ENCODE measurements around the gene HPSE2.

DNA sequence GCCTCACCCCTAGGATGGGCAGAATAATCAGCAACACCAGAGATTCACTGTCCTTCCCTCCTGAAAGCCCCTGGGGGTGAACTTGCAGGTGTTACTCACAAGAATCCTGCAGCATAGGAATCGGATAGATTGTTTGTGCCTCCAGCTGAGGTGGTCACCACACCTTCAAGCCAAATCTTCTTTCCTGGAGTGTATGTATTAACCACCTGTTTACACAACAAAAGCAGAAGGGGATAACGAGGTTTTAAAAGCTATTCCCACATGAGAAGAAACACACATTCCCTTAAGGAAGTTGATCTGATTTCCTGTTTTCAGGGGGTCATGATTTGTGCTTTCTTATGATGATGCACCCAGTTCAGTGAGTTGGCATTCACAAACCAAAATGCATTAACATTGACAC, 615.1 kb downstream of the HPSE2 start:
- TF ChIP-seq POLR2AphosphoS5 (IDR thresholded peaks at IDR 0.05; ENCODE audit: low read depth, low read length) (no peak), SIN3A (IDR thresholded peaks at IDR 0.05; ENCODE audit: borderline replicate concordance, insufficient read depth, low read length) (no peak), TAF1 (IDR thresholded peaks at IDR 0.05; ENCODE audit: borderline replicate concordance, insufficient read depth, low read length) (no peak), FOXP2 (optimal IDR thresholded peaks at IDR 0.05; ENCODE audit: borderline replicate concordance, extremely low read depth, extremely low read length, insufficient read depth) (no peak)
- TF ChIP-seq, protein P1, sequence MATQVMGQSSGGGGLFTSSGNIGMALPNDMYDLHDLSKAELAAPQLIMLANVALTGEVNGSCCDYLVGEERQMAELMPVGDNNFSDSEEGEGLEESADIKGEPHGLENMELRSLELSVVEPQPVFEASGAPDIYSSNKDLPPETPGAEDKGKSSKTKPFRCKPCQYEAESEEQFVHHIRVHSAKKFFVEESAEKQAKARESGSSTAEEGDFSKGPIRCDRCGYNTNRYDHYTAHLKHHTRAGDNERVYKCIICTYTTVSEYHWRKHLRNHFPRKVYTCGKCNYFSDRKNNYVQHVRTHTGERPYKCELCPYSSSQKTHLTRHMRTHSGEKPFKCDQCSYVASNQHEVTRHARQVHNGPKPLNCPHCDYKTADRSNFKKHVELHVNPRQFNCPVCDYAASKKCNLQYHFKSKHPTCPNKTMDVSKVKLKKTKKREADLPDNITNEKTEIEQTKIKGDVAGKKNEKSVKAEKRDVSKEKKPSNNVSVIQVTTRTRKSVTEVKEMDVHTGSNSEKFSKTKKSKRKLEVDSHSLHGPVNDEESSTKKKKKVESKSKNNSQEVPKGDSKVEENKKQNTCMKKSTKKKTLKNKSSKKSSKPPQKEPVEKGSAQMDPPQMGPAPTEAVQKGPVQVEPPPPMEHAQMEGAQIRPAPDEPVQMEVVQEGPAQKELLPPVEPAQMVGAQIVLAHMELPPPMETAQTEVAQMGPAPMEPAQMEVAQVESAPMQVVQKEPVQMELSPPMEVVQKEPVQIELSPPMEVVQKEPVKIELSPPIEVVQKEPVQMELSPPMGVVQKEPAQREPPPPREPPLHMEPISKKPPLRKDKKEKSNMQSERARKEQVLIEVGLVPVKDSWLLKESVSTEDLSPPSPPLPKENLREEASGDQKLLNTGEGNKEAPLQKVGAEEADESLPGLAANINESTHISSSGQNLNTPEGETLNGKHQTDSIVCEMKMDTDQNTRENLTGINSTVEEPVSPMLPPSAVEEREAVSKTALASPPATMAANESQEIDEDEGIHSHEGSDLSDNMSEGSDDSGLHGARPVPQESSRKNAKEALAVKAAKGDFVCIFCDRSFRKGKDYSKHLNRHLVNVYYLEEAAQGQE (IDR thresholded peaks at IDR 0.05; ENCODE audit: insufficient read depth in 1 of 2, low read depth in 2 of 2, low read length in 2 of 2), result no peak

Data from PFSK-1 (cell line).